Gastrocnemius medialis (tissue), 4 donors: Measurements from ENCODE around the gene EDC4. TPM values are rescaled to one million over a fixed set of nuclear protein-coding genes. Genes with fewer than 3 reads are reported as not detected.

Experiments used
- ATAC-seq, 2 donors: fragments of 150-250 bp; one replicate each; pipeline ENCODE4 v1.9.1; 2016
- DNase-seq, 2 donors: peaks; one replicate each; pipeline ENCODE4 v3.0.0-alpha.2; 2019
- H3K27ac ChIP-seq, 4 donors: fragments of 200-600 bp; sonication (generic); 1 replicate in 1 of 4; 2 replicates in 3 of 4; pipeline ENCODE4 v1.5.1; 2016 to 2018; ENCODE audit warnings: mild to moderate bottlenecking in 2 of 4, moderate library complexity in 1 of 4
- H3K27me3 ChIP-seq, 3 donors: fragments of 200-600 bp; sonication (generic) in 2 of 3; 1 replicate in 1 of 3; 2 replicates in 2 of 3; pipeline versions ENCODE4 v1.5.1 to v1.6.0; 2016 to 2019; ENCODE audit warnings: mild to moderate bottlenecking in 1 of 3, moderate library complexity in 1 of 3
- H3K36me3 ChIP-seq, 2 donors: fragments of 200-600 bp; sonication (generic) in 1 of 2; one replicate each; pipeline ENCODE4 v1.5.1; 2017 to 2018
- H3K4me1 ChIP-seq, 2 donors: fragments of 200-600 bp; sonication (generic) in 1 of 2; one replicate each; pipeline ENCODE4 v1.5.1; 2016 to 2017; ENCODE audit warnings: mild to moderate bottlenecking in 2 of 2
- H3K4me3 ChIP-seq, 4 donors: fragments of 200-600 bp; sonication (generic) in 3 of 4; 1 replicate in 1 of 4; 2 replicates in 3 of 4; pipeline ENCODE4 v1.5.1; 2016 to 2019; ENCODE audit warnings: mild to moderate bottlenecking in 2 of 4
- H3K9me3 ChIP-seq, 3 donors: fragments of 200-600 bp; sonication (generic) in 2 of 3; 1 replicate in 1 of 3; 2 replicates in 2 of 3; pipeline ENCODE4 v1.5.1; 2016 to 2019
- CTCF ChIP-seq, 5 experiments: fragments of 450-650 bp in 3 of 5; fragments of 200-600 bp in 2 of 5; sonication (generic) in 2 of 5; IDR thresholded peaks in 4 of 5; conservative IDR thresholded peaks in 1 of 5; 1 replicate in 4 of 5; 2 replicates in 1 of 5; pipeline ENCODE4 v1.5.1; 2016 to 2019; ENCODE audit warnings: antibody characterized with exemption in 5 of 5, mild to moderate bottlenecking in 3 of 5, moderate library complexity in 3 of 5
- POLR2A ChIP-seq, 2 donors: fragments of 450-650 bp; IDR thresholded peaks; one replicate each; pipeline ENCODE4 v1.6.1; 2017; ENCODE audit warnings: antibody characterized with exemption in 2 of 2, mild to moderate bottlenecking in 2 of 2, moderate library complexity in 2 of 2
- in situ Hi-C, 4 donors: fragments of 200-750 bp; cut with MboI; loops; one replicate each; pipeline versions ENCODE4 v1.15.0 to v1.8.0; 2017; ENCODE audit warnings: low sequenced_read_pairs in 4 of 4
- intact Hi-C: fragments of 100-400 bp; cut with DNase I; formaldehyde crosslinking; loops from one replicate; pipeline ENCODE4 v1.15.1; 2023; ENCODE audit warnings: low total_unique reads
- total RNA-seq, 4 donors: library from RNA; depleted of rRNA; stranded (reverse); fragments of >200 nt; gene quantifications; one replicate each; pipeline versions ENCODE4 v1.1.0 to v1.2.3, GENCODE V29; 2016

EDC4 gene
- total RNA-seq, 4 donors from 2014 or later: 27.5 to 58.9 (median 48.5) TPM

DNA sequence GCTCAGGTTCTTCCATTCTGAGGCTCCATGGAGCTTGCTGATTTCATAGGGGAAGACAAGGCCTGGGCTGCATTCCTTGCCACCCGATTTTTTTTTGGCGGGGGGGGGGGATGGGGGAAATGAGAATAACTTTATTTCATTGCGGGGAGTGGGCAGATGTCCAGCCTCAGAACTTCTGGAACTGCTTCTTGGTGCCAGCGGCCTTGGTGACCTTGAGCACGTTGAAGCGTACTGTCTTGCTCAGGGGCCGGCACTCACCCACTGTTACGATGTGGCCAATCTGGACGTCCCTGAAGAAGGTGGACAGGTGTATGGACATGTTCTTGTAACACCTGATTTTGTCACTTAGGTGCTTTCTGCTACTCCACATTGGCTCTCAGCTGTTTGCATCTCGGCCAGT lies 17.1 kb upstream of the EDC4 start:
- no peak for ATAC-seq
- DNase-seq: no peak
- intact Hi-C loops: no loop called here
- Histone ChIP-seq H3K4me3 (no peak overlapping the region), H3K36me3 (no peaks in the 10 kb centered on the region), H3K27ac (peak overlapping the region; percentile 93 to 99 (median 97)), H3K9me3 (no peaks in the 10 kb centered on the region), H3K4me1 (peaks cover 50% of the 10 kb centered on the region in 2 donors), H3K27me3 (no peaks in the 10 kb centered on the region)
- TF ChIP-seq POLR2A (IDR thresholded peaks at IDR 0.05): no peak
- TF ChIP-seq CTCF (IDR thresholded peaks at IDR 0.05 in 4 of 5, conservative IDR thresholded peaks at IDR 0.05 in 1 of 5): no peak
- in situ Hi-C loops: no loop called here

- intact Hi-C loops: no loop called here
Observed at GRCh38 chr16:67856927-67857546, 15.8 kb upstream of the EDC4 start.

GRCh38 chr16:67857547-67858233 lies 15.2 kb upstream of the EDC4 start:
- Histone ChIP-seq H3K4me1 (peaks cover 69% of the 10 kb centered on the region in 2 donors), H3K4me3 (peak overlapping the region in 1 of 4 donors; percentile 29), H3K36me3 (no peaks in the 10 kb centered on the region), H3K27me3 (no peaks in the 10 kb centered on the region), H3K27ac (peak overlapping the region; percentile 93 to 99 (median 97)), H3K9me3 (no peaks in the 10 kb centered on the region)
- ATAC-seq: peak; percentile 87 to 90
- peak; percentile 91 to 92 for DNase-seq
- in situ Hi-C loops (no loop called here), intact Hi-C loops (no loop called here)
- TF ChIP-seq POLR2A (IDR thresholded peaks at IDR 0.05) (no peak), CTCF (IDR thresholded peaks at IDR 0.05 in 4 of 5, conservative IDR thresholded peaks at IDR 0.05 in 1 of 5) (no peak)

More at GRCh38 chr16:67856927-67857546, 15.8 kb upstream of the EDC4 start:
- no peaks in the 10 kb centered on the region for H3K9me3 ChIP-seq
- TF ChIP-seq CTCF (IDR thresholded peaks at IDR 0.05 in 4 of 5, conservative IDR thresholded peaks at IDR 0.05 in 1 of 5) (no peak), POLR2A (IDR thresholded peaks at IDR 0.05) (no peak)
- H3K36me3 ChIP-seq: no peaks in the 10 kb centered on the region
- ATAC-seq (peak in 1 of 2 donors; percentile 7), DNase-seq (no peak)
- no peak overlapping the region for H3K4me3 ChIP-seq
- in situ Hi-C loops: no loop called here
- no peaks in the 10 kb centered on the region for H3K27me3 ChIP-seq
- H3K4me1 ChIP-seq: peaks cover 63% of the 10 kb centered on the region in 2 donors
- H3K27ac ChIP-seq: peak overlapping the region; percentile 93 to 99 (median 97)

DNA sequence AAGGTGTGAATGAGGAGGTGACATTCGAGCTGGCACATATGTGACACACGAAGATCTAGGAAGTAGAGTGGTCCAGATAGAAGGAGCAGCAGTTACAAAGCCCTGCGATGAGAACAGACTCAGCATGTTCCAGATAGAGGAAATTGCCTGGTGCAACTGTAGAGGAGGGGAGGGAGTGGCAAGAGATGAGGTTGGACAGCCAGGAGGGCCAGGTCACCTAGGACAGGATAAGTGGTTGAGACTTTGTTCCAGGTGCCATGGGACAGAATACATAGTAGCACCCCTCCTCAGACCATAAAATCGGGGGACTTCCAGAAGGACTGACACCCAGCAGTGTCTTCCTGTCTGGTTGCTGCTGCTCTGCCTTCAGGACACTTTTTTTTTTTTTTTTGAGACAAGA lies 14.4 kb upstream of the EDC4 start:
- Histone ChIP-seq H3K4me3 (no peak overlapping the region), H3K4me1 (peaks cover 74 to 76% of the 10 kb centered on the region in 2 donors), H3K27me3 (no peaks in the 10 kb centered on the region), H3K9me3 (no peaks in the 10 kb centered on the region), H3K36me3 (no peaks in the 10 kb centered on the region), H3K27ac (peak overlapping the region; percentile 93 to 99 (median 97))
- in situ Hi-C loops (no loop called here), intact Hi-C loops (no loop called here)
- ATAC-seq (peak; percentile 4 to 13), DNase-seq (peak in 1 of 2 donors; percentile 50)
- TF ChIP-seq POLR2A (IDR thresholded peaks at IDR 0.05) (no peak), CTCF (IDR thresholded peaks at IDR 0.05 in 4 of 5, conservative IDR thresholded peaks at IDR 0.05 in 1 of 5) (no peak)
